ENCODE data around the gene LRP1. TPM values are rescaled to one million over a fixed set of nuclear protein-coding genes. Genes with fewer than 3 reads are reported as not detected.

The LRP1 gene
- total and polyA plus RNA-seq, 2 of the 13 experiments (the other 11 are each of a cell fraction or from before 2014, with no cell fraction given) = 14.7 to 30.8 TPM

- TF ChIP-seq MNT (IDR thresholded peaks at IDR 0.05) = peak; percentile 91
- no peak for TF ChIP-seq DNMT3B (CRISPR knock-in tag; conservative IDR thresholded peaks at IDR 0.05)
- peak; percentile 84 for TF ChIP-seq GABPB1 (CRISPR knock-in tag; IDR thresholded peaks at IDR 0.05)
- no peak for TF ChIP-seq U2AF2 (IDR thresholded peaks at IDR 0.05; ENCODE audit: low read depth, low read length)
- no peak for TF ChIP-seq ZNF629 (CRISPR knock-in tag; conservative IDR thresholded peaks at IDR 0.05)
- TF ChIP-seq FOXP1 (IDR thresholded peaks at IDR 0.05) = peak; percentile 72
- no peak for TF ChIP-seq FOXP1 (CRISPR knock-in tag; IDR thresholded peaks at IDR 0.05)
- no peak for TF ChIP-seq PBX3 (CRISPR knock-in tag; IDR thresholded peaks at IDR 0.05; ENCODE audit: borderline replicate concordance)
- TF ChIP-seq HNRNPH1 (optimal IDR thresholded peaks at IDR 0.05; ENCODE audit: low read depth, low read length) = no peak
- peak; percentile 48; the same call in 1 of the 2 replicates for TF ChIP-seq TAF1 (CRISPR knock-in tag; IDR thresholded peaks at IDR 0.05)
- peak; percentile 95 for TF ChIP-seq HDAC1 (CRISPR knock-in tag; IDR thresholded peaks at IDR 0.05)
- TF ChIP-seq JDP2 (CRISPR knock-in tag; IDR thresholded peaks at IDR 0.05; ENCODE audit: borderline replicate concordance) = no peak
- TF ChIP-seq, protein P1, sequence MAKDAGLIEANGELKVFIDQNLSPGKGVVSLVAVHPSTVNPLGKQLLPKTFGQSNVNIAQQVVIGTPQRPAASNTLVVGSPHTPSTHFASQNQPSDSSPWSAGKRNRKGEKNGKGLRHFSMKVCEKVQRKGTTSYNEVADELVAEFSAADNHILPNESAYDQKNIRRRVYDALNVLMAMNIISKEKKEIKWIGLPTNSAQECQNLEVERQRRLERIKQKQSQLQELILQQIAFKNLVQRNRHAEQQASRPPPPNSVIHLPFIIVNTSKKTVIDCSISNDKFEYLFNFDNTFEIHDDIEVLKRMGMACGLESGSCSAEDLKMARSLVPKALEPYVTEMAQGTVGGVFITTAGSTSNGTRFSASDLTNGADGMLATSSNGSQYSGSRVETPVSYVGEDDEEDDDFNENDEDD (CRISPR knock-in tag; IDR thresholded peaks at IDR 0.05; ENCODE audit: borderline replicate concordance) = peak; percentile 98
- TF ChIP-seq, protein P2, sequence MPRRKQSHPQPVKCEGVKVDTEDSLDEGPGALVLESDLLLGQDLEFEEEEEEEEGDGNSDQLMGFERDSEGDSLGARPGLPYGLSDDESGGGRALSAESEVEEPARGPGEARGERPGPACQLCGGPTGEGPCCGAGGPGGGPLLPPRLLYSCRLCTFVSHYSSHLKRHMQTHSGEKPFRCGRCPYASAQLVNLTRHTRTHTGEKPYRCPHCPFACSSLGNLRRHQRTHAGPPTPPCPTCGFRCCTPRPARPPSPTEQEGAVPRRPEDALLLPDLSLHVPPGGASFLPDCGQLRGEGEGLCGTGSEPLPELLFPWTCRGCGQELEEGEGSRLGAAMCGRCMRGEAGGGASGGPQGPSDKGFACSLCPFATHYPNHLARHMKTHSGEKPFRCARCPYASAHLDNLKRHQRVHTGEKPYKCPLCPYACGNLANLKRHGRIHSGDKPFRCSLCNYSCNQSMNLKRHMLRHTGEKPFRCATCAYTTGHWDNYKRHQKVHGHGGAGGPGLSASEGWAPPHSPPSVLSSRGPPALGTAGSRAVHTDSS (CRISPR knock-in tag; conservative IDR thresholded peaks at IDR 0.05) = no peak
- TF ChIP-seq ZNF235 (CRISPR knock-in tag; IDR thresholded peaks at IDR 0.05; ENCODE audit: borderline replicate concordance) = no peak
- TF ChIP-seq ZNF138 (CRISPR knock-in tag; IDR thresholded peaks at IDR 0.05; ENCODE audit: low read depth) = no peak
- TF ChIP-seq RNF219 (CRISPR knock-in tag; IDR thresholded peaks at IDR 0.05) = no peak
- no peak for TF ChIP-seq ZNF329 (CRISPR knock-in tag; IDR thresholded peaks at IDR 0.05; ENCODE audit: low read depth)
- TF ChIP-seq RFX1 (IDR thresholded peaks at IDR 0.05) = peak; percentile 92
- no peak for TF ChIP-seq ZNF33B (CRISPR knock-in tag; IDR thresholded peaks at IDR 0.05)
- no peak for TF ChIP-seq KDM1A (CRISPR knock-in tag; IDR thresholded peaks at IDR 0.05)
- TF ChIP-seq POLR2AphosphoS5 (IDR thresholded peaks at IDR 0.05; ENCODE audit: low read depth, low read length) = peak; percentile 65
These were observed 49.5 kb upstream of the LRP1 start, which contains the start of gene NEMP1 (continued) for GRCh38 chr12:57078519-57079404.

Measured in HepG2 (cell line).